IPS-15b (cell line): ENCODE results near the gene CSRNP3.

ENCODE experiments used
- H3K27me3 ChIP-seq: one replicate; pipeline ENCODE4 v1.6.1; 2013; ENCODE audit warnings: low read length; ENCODE audit not compliant: control insufficient read depth, insufficient read depth
- H3K36me3 ChIP-seq: one replicate; pipeline ENCODE4 v1.6.1; 2013; ENCODE audit warnings: low read length; ENCODE audit not compliant: control insufficient read depth, insufficient read depth
- H3K4me1 ChIP-seq: one replicate; pipeline ENCODE4 v1.6.1; 2013; ENCODE audit warnings: mild to moderate bottlenecking, low read length; ENCODE audit not compliant: control insufficient read depth, insufficient read depth
- H3K4me3 ChIP-seq: one replicate; pipeline ENCODE4 v1.5.1; 2013; ENCODE audit warnings: low read depth, low read length
- H3K9ac ChIP-seq: one replicate; pipeline ENCODE4 v1.6.1; 2013; ENCODE audit warnings: low read depth, mild to moderate bottlenecking, low read length
- H3K9me3 ChIP-seq: one replicate; pipeline ENCODE4 v1.6.1; 2013; ENCODE audit warnings: mild to moderate bottlenecking, low read length; ENCODE audit not compliant: control insufficient read depth, insufficient read depth

The CSRNP3 gene

DNA sequence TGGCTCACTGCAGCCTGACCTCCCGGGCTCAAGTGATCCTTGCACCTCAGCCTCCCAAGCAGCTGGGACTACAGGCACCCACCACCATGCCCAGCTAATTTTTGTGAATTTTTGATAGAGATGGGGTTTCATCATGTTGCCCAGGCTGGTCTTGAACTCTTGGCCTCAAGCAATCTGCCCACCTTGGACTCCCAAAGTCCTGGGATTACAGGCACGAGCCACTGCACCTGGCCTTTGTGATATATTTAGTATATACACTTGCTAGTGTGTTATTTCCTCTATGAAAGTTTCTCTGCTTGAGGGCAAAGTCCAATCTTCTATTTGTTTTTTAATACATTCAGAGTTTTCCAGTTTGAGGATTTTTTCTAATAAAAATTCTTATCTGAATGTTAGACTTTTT, 205.3 kb downstream of the CSRNP3 start:
- H3K27me3 ChIP-seq = no peaks in the 10 kb centered on the region
- no peak overlapping the region for H3K9ac ChIP-seq
- peaks cover 3% of the 10 kb centered on the region for H3K36me3 ChIP-seq
- no peak overlapping the region for H3K4me3 ChIP-seq
- peaks cover 8% of the 10 kb centered on the region for H3K9me3 ChIP-seq
- peaks cover 3% of the 10 kb centered on the region for H3K4me1 ChIP-seq

DNA sequence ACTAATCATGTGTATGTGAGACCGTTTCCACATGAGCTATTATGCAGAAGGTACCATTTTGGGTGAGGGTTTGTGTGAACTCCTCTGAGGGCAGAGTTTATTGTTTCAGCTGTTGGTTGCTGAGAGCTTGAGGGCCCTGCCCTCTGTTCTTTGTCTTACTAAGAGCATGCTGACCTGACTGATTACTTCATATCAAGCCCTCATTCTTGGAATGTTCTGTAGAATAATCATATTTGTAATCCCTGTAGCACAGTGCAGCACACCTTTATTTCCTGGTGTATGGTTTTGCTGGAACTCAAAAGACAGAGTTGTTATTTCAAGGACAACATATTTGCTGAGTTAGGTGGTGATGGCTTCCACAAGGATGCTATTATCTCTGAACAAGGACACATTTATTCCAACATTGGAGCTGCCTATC, 206.1 kb downstream of the CSRNP3 start:
- no peaks in the 10 kb centered on the region for H3K27me3 ChIP-seq
- H3K9me3 ChIP-seq = peaks cover 8% of the 10 kb centered on the region
- no peak overlapping the region for H3K4me3 ChIP-seq

DNA sequence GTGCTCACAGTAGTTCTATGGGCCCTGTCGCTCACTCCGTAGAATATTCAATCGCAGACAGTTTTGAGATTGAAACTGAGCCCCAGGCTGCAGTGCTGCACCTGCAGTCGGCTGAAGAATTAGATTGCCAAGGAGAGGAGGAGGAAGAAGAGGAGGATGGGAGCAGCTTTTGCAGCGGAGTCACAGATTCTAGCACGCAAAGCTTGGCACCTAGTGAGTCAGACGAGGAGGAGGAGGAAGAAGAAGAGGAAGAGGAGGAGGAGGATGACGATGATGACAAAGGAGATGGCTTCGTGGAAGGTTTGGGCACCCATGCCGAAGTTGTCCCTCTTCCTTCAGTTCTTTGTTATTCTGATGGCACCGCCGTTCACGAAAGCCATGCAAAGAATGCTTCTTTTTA, 209.4 kb downstream of the CSRNP3 start:
- H3K4me3 ChIP-seq = no peak overlapping the region
- H3K4me1 ChIP-seq = peaks cover 13% of the 10 kb centered on the region
- H3K9ac ChIP-seq = no peak overlapping the region
- no peaks in the 10 kb centered on the region for H3K27me3 ChIP-seq
- H3K36me3 ChIP-seq = no peaks in the 10 kb centered on the region
- no peaks in the 10 kb centered on the region for H3K9me3 ChIP-seq

More for the DNA sequence above, 206.1 kb downstream of the CSRNP3 start:
- Histone ChIP-seq H3K36me3 (peaks cover 3% of the 10 kb centered on the region), H3K4me1 (peaks cover 3% of the 10 kb centered on the region), H3K9ac (no peak overlapping the region)

DNA sequence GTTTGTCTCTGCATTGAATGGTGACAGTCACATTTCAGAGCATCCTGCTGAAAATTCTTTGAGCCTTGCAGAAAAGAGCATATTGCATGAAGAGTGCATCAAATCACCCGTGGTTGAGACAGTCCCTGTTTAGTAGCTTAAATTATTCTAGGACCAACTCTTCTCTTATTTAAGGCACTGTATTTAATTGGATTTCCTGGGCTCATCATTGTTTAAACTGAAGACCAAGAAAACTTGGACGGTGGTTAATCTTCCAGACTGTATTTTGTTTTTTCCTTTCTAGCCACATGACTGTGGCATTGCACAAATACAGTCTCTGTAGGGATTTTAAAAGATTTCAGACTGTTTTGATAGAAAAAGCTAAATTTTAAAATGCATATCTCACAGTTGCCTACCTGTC, 210.1 kb downstream of the CSRNP3 start:
- Histone ChIP-seq H3K9ac (no peak overlapping the region), H3K9me3 (no peaks in the 10 kb centered on the region), H3K27me3 (no peaks in the 10 kb centered on the region), H3K4me3 (no peak overlapping the region), H3K4me1 (peaks cover 13% of the 10 kb centered on the region), H3K36me3 (no peaks in the 10 kb centered on the region)

DNA sequence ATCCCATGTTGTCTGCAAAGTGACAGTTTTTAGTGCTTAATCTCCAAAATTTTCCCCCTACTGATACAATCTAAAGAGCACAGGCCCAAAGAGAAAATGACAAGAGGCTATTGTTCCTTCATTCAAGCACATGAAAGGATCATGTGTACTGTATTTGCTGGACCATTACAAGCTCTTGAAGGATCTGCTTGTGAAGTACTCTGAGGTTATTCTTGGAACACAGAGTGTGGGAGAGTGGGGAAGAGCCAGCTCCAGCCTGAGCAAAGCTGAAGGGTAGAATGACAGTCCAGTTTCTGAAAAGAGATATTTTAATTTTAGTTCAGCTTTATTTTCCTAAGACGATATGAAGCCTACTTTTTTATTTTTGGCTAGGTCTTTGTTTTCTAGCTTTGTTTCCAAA, 212.3 kb downstream of the CSRNP3 start:
- H3K9me3 ChIP-seq = no peaks in the 10 kb centered on the region
- H3K36me3 ChIP-seq = no peaks in the 10 kb centered on the region
- H3K9ac ChIP-seq = no peak overlapping the region
- peaks cover 13% of the 10 kb centered on the region for H3K4me1 ChIP-seq
- H3K4me3 ChIP-seq = no peak overlapping the region
- H3K27me3 ChIP-seq = no peaks in the 10 kb centered on the region

DNA sequence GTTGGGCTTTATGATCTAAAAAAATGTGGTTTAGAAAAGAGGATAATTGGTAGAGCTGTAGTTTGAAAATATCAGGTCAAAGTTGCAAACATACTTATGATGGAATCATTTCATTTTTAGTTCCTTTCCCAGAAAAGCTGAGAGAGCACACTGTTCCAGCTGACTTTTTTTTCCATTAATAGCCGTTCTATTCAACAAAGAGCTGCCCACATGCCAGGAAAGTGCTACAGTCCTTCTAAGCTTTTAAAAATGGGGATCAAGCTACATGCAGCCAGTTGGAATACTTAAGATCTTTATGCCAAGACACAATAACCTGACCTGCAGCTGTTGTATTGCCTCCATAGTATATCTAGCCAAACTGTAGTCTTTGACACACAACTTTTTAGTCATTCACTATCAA, 213.0 kb downstream of the CSRNP3 start:
- Histone ChIP-seq H3K9ac (no peak overlapping the region), H3K4me3 (no peak overlapping the region), H3K27me3 (no peaks in the 10 kb centered on the region), H3K4me1 (peaks cover 15% of the 10 kb centered on the region), H3K9me3 (no peaks in the 10 kb centered on the region), H3K36me3 (no peaks in the 10 kb centered on the region)

DNA sequence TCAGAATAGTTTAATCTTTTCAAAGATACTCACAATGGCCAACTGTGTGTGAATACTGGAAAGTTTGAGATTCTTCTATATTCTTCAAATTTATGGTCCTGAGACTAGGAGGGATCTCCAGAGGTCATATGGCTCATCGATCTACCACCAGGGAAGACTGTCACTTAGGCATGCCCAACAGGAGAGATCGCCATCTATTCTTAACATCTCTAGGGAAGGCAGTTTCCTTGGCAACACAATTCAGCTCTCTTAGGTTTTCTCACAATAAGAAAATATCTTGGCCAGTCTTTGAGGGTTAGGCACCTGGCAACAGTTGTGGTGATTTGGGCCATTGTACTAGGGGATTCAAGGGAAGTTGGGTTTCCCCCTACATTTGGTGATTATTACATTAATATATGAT, 217.3 kb downstream of the CSRNP3 start:
- Histone ChIP-seq H3K4me3 (no peak overlapping the region), H3K27me3 (no peaks in the 10 kb centered on the region)

DNA sequence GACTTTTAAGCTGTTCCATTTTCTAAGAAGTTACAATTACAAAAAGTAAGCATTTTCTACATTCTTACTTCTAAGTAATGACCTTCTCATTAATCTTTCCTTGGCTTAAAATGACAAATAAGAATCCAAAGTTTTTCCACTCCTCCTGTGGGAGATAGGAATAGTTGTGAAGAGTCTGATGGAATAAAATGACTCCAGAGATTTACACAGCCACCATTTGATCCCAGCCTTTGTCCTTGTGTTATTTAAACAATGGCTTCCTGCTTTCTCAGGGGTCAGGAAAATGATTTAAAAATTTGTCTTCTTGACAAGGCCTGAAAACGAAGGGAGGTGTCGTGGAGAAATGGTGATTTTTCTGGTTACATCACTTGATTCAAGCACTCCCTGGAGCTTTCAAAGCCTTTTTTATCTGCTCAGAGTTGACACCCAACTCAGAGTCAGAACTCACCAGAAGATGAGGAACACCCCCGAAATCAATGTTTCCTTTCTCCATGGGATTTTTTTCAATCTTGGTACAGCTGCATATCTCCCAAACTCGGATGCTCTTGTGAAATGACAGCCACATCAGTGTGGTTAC, 218.0 kb downstream of the CSRNP3 start:
- H3K4me3 ChIP-seq = no peak overlapping the region
- H3K9ac ChIP-seq = no peak overlapping the region
- no peaks in the 10 kb centered on the region for H3K9me3 ChIP-seq
- H3K4me1 ChIP-seq = peaks cover 18% of the 10 kb centered on the region
- no peaks in the 10 kb centered on the region for H3K36me3 ChIP-seq
- H3K27me3 ChIP-seq = no peaks in the 10 kb centered on the region

More for the DNA sequence above, 217.3 kb downstream of the CSRNP3 start:
- Histone ChIP-seq H3K9ac (no peak overlapping the region), H3K4me1 (peaks cover 17% of the 10 kb centered on the region), H3K9me3 (no peaks in the 10 kb centered on the region), H3K36me3 (no peaks in the 10 kb centered on the region)

DNA sequence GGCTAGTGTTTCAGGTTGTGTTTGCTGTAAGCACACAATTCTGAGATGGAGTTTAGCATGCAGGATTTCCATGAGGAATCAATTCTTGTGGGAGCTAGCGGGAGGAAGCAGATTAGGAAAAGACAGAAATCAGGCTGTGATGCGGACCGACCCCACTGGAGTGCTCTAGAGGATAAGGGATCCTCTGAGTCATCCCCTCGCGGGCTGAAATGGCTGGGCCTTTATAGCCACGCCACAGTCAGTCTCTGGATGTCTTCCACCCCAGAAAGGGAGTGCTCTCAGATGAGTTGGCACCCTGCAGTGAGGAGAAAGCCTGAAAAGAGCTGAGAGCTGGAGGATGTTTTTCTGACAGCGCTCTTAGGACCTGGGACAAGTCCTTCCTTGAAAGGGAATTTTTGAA, 222.1 kb downstream of the CSRNP3 start:
- Histone ChIP-seq H3K27me3 (no peaks in the 10 kb centered on the region), H3K9ac (no peak overlapping the region), H3K9me3 (no peaks in the 10 kb centered on the region), H3K36me3 (no peaks in the 10 kb centered on the region), H3K4me3 (no peak overlapping the region), H3K4me1 (peaks cover 12% of the 10 kb centered on the region)

DNA sequence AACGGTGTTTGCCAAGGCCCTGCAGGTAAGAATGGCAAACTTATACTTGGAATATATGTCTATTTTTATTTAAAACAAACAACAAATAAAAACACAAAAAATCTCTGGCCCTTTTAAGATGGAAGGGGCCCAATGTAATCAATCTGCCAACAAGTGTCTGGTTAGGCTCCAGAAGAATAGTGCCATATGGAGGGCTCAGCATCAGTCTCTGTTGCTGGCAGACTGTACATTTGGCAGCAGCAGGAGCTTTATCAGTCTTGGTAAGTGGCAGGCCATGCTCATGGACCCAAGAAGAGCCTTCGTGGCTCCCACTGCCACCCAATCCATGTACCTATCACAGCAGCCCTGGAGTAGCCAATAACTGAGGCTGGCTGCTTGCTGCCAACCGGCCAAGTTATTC, 223.4 kb downstream of the CSRNP3 start:
- Histone ChIP-seq H3K9me3 (no peaks in the 10 kb centered on the region), H3K9ac (no peak overlapping the region), H3K27me3 (no peaks in the 10 kb centered on the region), H3K36me3 (no peaks in the 10 kb centered on the region), H3K4me1 (peaks cover 16% of the 10 kb centered on the region), H3K4me3 (no peak overlapping the region)

DNA sequence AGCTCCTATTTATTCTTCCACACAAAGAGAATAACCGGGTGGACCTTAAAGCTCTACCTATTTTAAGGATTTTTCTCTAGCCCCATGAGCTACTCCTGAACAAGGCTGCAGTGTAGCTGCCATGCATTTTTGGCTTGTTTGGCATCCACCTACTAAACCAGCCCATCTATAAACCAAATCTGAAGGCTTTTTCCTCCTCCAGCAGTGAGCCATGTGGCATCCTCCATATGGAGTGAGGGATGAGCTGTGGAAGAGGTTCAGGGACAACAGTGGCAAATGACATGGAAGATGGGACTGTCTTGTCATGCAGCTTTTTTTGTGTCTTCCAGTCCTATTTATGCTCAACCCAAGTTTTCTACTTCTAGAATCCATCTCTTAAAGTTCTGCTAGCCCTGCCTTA, 224.3 kb downstream of the CSRNP3 start:
- Histone ChIP-seq H3K4me3 (no peak overlapping the region), H3K4me1 (peaks cover 22% of the 10 kb centered on the region), H3K27me3 (no peaks in the 10 kb centered on the region), H3K36me3 (no peaks in the 10 kb centered on the region), H3K9ac (no peak overlapping the region), H3K9me3 (no peaks in the 10 kb centered on the region)

DNA sequence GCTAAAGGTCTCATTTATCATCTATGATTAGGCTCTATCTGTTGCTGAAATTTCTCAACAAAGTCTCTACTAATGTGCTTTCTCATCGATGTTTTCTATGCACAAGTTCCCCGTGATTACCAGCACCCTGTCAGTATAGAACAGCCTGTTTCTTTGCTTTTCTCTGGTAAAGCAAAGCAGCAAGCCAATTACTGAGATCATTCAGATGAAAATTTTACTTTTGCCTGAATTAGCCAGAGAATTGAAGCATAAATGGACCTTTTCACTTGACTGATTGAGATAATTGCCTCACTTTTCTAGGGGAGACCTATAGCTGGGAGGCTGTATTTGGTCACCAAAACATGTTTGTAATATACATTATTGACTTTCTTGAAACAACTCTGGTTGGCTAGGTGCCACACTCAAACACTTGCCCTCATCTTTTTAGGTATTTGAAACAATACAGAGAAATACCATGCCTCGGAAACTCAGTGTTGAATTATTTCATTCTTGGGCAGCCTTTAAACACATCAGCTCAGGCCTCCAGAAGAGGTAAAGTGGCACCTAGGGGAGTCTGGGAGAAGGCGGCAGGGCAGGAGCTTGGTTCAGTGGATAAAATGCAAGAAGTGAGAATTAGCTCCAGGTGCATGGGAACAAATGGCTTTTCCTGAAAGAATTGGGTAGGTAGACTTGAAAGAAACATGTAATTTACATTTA, 228.4 kb downstream of the CSRNP3 start:
- Histone ChIP-seq H3K9ac (no peak overlapping the region), H3K27me3 (no peaks in the 10 kb centered on the region), H3K36me3 (no peaks in the 10 kb centered on the region), H3K4me3 (no peak overlapping the region), H3K4me1 (peaks cover 14% of the 10 kb centered on the region), H3K9me3 (no peaks in the 10 kb centered on the region)
